ENCODE measurements around the gene MRPL53.
"Not testable (repeated sequence)": the region's sequence is repeated elsewhere in the genome, so short reads cannot be mapped to it uniquely, and the experiment has no call there.

Gene MRPL53

DNA sequence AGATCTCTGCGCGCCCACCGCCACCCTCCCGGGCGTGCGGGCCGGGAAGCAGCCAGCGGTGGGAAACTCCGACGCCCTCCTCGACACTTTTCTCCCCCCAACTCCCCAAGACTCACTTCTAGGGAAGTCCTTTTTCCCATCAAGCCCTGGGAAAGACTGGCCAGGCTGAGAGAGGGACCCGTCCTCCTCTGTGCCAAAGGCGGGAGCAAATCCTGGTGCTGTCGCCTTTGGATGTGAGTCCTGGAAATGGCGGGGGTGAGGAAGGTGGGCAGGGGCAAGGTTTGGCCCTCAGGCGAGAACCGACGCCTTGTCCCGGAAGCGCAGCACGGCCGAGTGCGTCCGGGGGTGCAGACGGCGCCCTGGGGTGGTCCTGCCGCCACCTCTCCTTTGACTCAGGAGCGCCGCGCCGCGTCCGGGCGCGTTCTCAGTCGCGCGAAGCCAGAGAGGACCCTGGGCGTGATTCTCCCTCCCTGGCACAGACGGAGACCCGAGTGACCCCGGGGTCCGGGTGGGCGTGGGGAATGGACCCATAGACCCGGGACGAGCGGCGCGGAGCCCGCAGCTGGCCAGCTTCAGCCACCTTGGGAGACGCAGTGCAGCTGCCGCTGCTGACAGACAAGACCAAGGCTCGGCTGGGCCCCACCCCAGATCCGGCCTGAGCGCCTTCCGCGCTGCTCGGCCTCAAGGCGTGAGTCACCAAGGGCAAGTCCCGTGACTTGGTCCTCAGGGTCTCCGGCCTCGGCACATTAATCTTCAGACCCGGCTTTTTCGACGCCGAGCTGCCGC is 30.4 kb upstream of the MRPL53 start:
- no peak for DNase-seq (ENCODE audit: low spot score)

GRCh38 chr2:74502147-74502719 is 29.8 kb upstream of the MRPL53 start:
- no peak for DNase-seq (ENCODE audit: low spot score)

GRCh38 chr2:74501335-74502071 is 29.0 kb upstream of the MRPL53 start:
- DNase-seq (ENCODE audit: low spot score) = no peak

- DNase-seq (ENCODE audit: low spot score) = no peak
Observed at GRCh38 chr2:74500578-74500946, 28.1 kb upstream of the MRPL53 start.

DNA sequence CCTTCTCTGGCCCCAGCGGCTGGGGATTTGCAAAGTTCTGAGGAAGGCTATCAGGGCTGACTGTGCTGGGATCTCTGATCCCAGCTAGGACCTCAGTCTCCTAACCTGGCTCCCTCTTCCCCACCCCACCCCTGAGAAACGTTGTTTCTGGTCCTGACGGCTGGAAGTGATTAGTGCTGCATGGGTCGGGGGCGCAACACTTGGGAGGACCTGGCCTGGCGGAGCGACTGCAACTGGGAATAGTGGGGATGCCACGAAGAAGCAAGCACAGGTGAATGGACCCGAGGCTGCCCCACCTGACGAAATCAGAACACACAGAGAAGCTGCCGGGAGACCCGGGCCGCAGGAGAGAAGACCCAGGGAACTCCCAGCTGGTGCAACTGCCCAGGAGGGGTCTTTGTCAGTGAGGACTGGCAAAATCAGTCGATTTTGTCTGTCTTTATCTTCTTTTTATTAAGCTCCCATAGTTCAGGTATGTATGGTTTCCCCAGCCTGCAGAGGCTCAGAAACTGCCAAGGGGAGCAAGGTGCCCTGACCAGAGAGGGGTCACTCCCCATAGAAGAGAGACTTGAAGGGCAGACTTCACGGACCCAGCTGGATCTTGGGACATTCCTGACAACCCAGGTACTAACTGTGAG is 27.6 kb upstream of the MRPL53 start:
- no peak for DNase-seq (ENCODE audit: low spot score)

- no peak for DNase-seq (ENCODE audit: low spot score)
Observed at GRCh38 chr2:74499267-74499939, 26.9 kb upstream of the MRPL53 start, which contains the start of gene LBX2. LBX2 (minus strand) TSS chr2:74499603; CDS start chr2:74499537, 66 bp downstream.

- DNase-seq (ENCODE audit: low spot score) = no peak
Observed at GRCh38 chr2:74498500-74499266, 26.2 kb upstream of the MRPL53 start.

- no peak for DNase-seq (ENCODE audit: low spot score)
Observed at GRCh38 chr2:74497777-74498499, 25.5 kb upstream of the MRPL53 start.

GRCh38 chr2:74496997-74497776 is 24.7 kb upstream of the MRPL53 start:
- DNase-seq (ENCODE audit: low spot score) = no peak

GRCh38 chr2:74495440-74495839 is 23.0 kb upstream of the MRPL53 start:
- no peak for DNase-seq (ENCODE audit: low spot score)

DNA sequence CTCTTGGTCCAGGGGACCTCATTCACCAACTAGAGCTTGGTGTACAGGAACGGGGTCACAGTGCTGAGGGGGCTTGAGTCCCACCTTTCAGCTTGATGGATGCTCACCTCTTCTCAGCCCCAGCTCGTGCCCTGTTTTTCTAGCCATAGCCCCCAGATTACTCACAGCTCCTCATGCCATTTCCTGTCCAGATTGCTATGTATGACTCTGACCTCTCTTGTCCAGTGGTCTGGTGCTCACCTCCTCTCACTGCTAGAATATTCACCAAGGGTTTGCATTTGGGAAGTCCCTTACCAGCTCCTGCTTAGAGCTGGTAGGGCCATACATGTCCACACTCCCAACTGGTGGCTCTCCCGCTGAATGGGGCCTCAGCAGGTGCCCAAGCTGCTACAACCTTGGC is 21.1 kb upstream of the MRPL53 start:
- DNase-seq (ENCODE audit: low spot score) = no peak

GRCh38 chr2:74491648-74492544 is 19.4 kb upstream of the MRPL53 start:
- no peak for DNase-seq (ENCODE audit: low spot score)

DNA sequence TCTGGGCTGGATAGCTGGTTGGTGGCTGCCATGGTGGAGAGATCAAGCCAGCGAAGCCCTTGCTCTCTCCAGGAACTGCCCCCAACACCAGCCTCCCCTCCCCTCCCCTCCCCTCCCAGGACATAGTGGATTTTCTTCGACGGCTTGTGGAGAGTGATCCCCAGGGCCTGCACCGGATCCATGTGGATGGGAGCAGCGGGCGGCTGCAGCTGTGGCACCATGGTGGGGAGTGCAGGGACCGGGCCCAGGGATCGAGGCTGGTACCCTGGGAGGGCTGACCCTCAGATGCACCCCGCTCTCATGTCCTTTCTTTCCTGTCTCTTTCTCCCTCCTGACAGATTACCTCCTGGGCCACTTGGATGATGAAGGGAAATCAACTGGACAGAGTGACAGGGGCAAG is 17.4 kb upstream of the MRPL53 start:
- DNase-seq (ENCODE audit: low spot score) = no peak

- no peak for DNase-seq (ENCODE audit: low spot score)
Observed at GRCh38 chr2:74488643-74489481, 16.4 kb upstream of the MRPL53 start.

DNA sequence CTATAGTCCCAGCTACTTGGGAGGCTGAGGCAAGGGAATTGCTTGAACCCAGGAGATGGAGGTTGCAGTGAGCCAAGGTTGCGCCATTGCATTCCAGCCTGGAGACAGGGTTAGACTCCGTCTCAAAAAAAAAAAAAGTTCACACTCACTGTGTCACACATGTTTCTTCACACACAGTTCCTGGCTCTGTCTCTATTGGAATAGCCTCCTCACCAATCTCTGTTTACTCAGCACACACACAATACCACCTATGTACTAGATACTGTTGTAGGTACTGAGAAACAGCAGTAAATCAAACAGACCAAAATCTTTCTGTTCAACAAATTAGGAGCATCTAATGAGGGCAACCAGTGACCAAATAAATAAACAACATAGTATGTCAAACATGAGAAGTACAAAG is 13.7 kb upstream of the MRPL53 start:
- no peak for DNase-seq (ENCODE audit: low spot score)

DNA sequence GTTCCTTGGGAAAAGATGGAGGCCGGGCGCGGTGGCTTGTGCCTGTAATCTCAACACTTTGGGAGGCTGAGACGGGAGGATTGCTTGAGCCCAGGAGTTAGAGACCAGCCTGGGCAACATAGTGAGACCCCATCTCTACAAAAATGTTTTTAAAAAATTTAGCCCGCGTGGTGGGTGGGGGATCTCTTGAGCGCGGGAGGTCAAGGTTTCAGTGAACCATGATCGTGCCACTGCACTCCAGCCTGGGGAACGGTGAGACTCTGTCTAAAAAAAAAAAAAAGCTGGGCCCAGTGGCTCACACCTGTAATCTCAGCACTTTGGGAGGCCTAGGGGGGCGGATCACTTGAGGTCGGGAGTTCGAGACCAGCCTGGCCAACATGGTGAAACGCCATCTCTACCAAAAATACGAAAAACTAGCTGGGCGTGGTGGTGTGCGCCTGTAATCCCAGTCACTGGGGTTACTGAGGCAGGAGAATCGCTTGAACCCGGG is 11.2 kb upstream of the MRPL53 start:
- not testable (repeated sequence) for DNase-seq (ENCODE audit: low spot score)

- peak; percentile 98 for DNase-seq (ENCODE audit: low spot score)
Observed at GRCh38 chr2:74482801-74483674, 10.6 kb upstream of the MRPL53 start, which contains the start of the genes CCDC142 and TTC31. CCDC142 (minus strand) TSS chr2:74482998; CDS start chr2:74482837, 161 bp downstream. TTC31 (plus strand) TSS chr2:74483081; CDS start chr2:74483096, 15 bp downstream.
